GM23338 (cell line): ENCODE data around the gene NDUFA7. TPM values are rescaled to one million over a fixed set of nuclear protein-coding genes. Genes with fewer than 3 reads are reported as not detected.

Experiments
- ETS1 ChIP-seq: IDR thresholded peaks from 2 replicates; pipeline ENCODE4 v1.6.1; 2016; ENCODE audit warnings: antibody characterized with exemption
- EZH2 ChIP-seq: fragments of 200-600 bp; sonication (generic); IDR thresholded peaks from one replicate; pipeline ENCODE4 v1.8.0; 2017; ENCODE audit warnings: antibody characterized with exemption, mild to moderate bottlenecking, low read depth; ENCODE audit not compliant: unreplicated experiment
- JUNB ChIP-seq: IDR thresholded peaks from one replicate; pipeline ENCODE4 v1.6.1; 2016; ENCODE audit warnings: antibody characterized with exemption; ENCODE audit not compliant: unreplicated experiment
- REST ChIP-seq: IDR thresholded peaks from one replicate; pipeline ENCODE4 v1.6.1; 2018; ENCODE audit warnings: antibody characterized with exemption; ENCODE audit not compliant: unreplicated experiment
- ZNF462 ChIP-seq: fragments of 250-450 bp; sonication (Bioruptor Pico); IDR thresholded peaks from 2 replicates; pipeline ENCODE4 v1.5.0; 2020; ENCODE audit warnings: mild to moderate bottlenecking, moderate library complexity
- polyA plus RNA-seq: library from polyadenylated mRNA; unstranded; fragments of >200 nt; fragmentation: Nextera tagmentation; extraction: Ambion mirVana; gene quantifications from 2 replicates; pipeline ENCODE4 v1.2.1, GENCODE V29; 2016
- total RNA-seq: library from RNA; depleted of rRNA; stranded (reverse); fragments of >200 nt; shearing (Covaris generic); gene quantifications from 2 replicates; pipeline ENCODE4 v1.2.3, GENCODE V29; 2014

The NDUFA7 gene
- total and polyA plus RNA-seq, 2 experiments from 2014 or later, result 35.1 to 344 TPM

- TF ChIP-seq ZNF462 (CRISPR knock-in tag), result no peak
- no peak for TF ChIP-seq EZH2
- TF ChIP-seq REST, result no peak
- no peak for TF ChIP-seq JUNB
- no peak for TF ChIP-seq ETS1
These were observed 10.7 kb downstream of the NDUFA7 start (continued) for GRCh38 chr19:8310342-8311055.
